SK-N-MC (cell line): Measurements from ENCODE around the gene KIF18A.
"Not testable (repeated sequence)": the region's sequence is repeated elsewhere in the genome, so short reads cannot be mapped to it uniquely, and the experiment has no call there.

Experiments used
- DNase-seq: peaks from one replicate; pipeline ENCODE4 v3.0.0-alpha.2; 2011; ENCODE audit warnings: low read depth, low spot score
- H3K27ac ChIP-seq: fragments of 200-600 bp; sonication (generic); 2 replicates; pipeline ENCODE4 v1.5.1; 2016; ENCODE audit warnings: mixed run types
- H3K36me3 ChIP-seq: fragments of 200-600 bp; sonication (generic); 2 replicates; pipeline ENCODE4 v1.6.1; 2017; ENCODE audit warnings: antibody characterized with exemption, low read length, mixed read lengths; ENCODE audit not compliant: insufficient read depth
- H3K4me3 ChIP-seq: fragments of 200-600 bp; sonication (generic); 2 replicates; pipeline ENCODE4 v1.5.1; 2016
- H3K9ac ChIP-seq: fragments of 200-600 bp; sonication (generic); 2 replicates; pipeline ENCODE4 v1.8.0; 2017; ENCODE audit warnings: mixed run types, mixed read lengths; ENCODE audit not compliant: insufficient read length
- H3K9me3 ChIP-seq: fragments of 200-600 bp; sonication (generic); 2 replicates; pipeline ENCODE4 v1.6.1; 2017; ENCODE audit warnings: low read depth, mild to moderate bottlenecking, antibody characterized with exemption, low read length, moderate library complexity, mixed read lengths
- EZH2 ChIP-seq: fragments of 200-600 bp; sonication (generic); IDR thresholded peaks from one replicate; pipeline ENCODE4 v1.6.1; 2017; ENCODE audit warnings: antibody characterized with exemption
- FOXP2 ChIP-seq: optimal IDR thresholded peaks from 2 replicates; pipeline ENCODE3; 2011; ENCODE audit warnings: mild to moderate bottlenecking, moderate library complexity; ENCODE audit not compliant: insufficient read depth; ENCODE audit errors: extremely low read length, control extremely low read depth
- POLR2AphosphoS5 ChIP-seq: IDR thresholded peaks from 2 replicates; pipeline ENCODE4 v1.6.1; 2012; ENCODE audit warnings: mild to moderate bottlenecking, low read depth, low read length, borderline replicate concordance

KIF18A gene

DNA sequence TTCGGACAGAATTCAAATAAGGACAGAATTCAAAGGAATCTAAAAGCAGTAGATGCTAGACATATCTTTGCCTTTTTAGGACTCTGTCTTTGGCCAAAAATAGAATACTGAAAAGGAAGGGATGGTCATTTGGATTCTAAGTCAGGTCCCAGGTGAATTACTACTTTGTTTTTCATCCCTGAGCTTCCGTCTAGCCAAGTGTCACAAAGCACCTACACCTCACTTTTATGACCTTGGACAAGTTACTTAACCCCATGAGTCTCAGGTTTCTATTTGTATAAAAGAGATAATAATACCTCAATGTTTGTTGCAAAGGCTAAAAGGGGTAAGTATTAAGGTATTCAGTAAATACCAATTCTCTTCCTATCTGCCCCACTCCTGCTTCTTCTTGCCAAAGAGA lies 7.3 kb downstream of the KIF18A start:
- H3K4me3 ChIP-seq: no peak overlapping the region
- H3K9ac ChIP-seq: no peak overlapping the region
- H3K27ac ChIP-seq: no peak overlapping the region
- peaks cover 23% of the 10 kb centered on the region for H3K36me3 ChIP-seq
- TF ChIP-seq EZH2: no peak
- no peak for TF ChIP-seq FOXP2
- DNase-seq: no peak
- H3K9me3 ChIP-seq: no peaks in the 10 kb centered on the region; the same call in 1 of the 2 replicates

DNA sequence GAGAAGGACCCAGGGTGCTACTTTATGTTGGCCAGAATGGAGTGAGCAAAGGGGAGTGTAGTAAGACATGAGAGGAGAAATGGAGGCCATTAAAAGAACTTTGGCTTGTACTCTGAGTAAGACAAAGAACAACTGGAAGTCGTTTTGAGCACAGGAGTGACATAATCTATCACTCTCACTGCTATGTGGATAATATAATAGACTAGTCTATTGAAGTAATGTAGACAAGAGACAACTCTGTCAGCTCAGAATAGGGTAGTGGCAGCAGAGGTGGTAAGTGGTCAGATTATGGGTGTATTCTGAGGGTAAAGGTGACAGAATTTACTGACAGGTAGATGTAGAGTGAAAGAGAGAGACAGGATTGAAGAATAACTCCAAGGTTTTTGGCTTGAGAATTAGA lies 8.2 kb downstream of the KIF18A start:
- no peak for DNase-seq
- Histone ChIP-seq H3K27ac (no peak overlapping the region), H3K4me3 (no peak overlapping the region), H3K9ac (no peak overlapping the region), H3K9me3 (no peaks in the 10 kb centered on the region; the same call in 1 of the 2 replicates), H3K36me3 (peaks cover 33% of the 10 kb centered on the region)
- no peak for TF ChIP-seq FOXP2
- no peak for TF ChIP-seq POLR2AphosphoS5
- TF ChIP-seq EZH2: no peak

DNA sequence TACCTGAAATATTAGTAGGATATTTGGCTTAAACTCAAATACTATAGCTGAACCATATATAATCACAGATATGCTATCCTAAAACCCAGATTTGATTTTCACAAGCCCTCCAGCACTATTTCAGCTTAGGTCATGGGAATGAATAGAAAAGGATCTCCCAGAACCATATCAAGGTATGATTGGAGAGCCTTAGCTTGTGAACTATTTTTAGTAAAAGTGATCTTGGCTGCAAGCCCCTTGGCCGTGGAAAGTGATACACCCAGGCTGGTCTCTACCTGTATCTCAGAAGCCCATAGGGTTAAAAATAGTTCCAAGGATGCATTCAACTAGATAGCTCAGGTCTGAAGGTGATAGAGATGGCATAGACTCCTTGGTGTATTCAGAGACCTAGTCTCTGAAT lies 9.7 kb downstream of the KIF18A start:
- DNase-seq: no peak
- TF ChIP-seq POLR2AphosphoS5 (no peak), EZH2 (no peak), FOXP2 (no peak)
- peaks cover 42% of the 10 kb centered on the region for H3K36me3 ChIP-seq
- no peaks in the 10 kb centered on the region; the same call in 1 of the 2 replicates for H3K9me3 ChIP-seq
- H3K27ac ChIP-seq: no peak overlapping the region
- H3K4me3 ChIP-seq: no peak overlapping the region
- H3K9ac ChIP-seq: no peak overlapping the region

DNA sequence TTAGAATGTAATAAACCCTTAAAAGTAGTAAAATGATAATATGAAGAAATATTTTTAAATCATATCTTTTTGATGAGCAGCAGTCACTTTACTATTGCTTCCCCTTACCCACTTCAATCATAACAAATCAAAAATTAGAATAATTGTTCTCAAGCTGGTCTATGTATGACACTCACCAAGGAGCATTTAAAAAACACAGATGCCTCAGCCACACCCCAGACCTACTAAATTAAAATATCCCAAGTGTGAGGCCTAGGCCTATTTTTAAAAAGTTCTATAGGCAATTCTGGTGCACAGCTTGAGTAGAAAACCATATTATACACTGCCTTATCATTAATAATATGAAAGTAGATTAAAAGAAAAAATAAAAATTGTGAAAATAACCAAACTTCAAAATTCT lies 15.2 kb downstream of the KIF18A start:
- Histone ChIP-seq H3K4me3 (no peak overlapping the region), H3K9ac (no peak overlapping the region), H3K9me3 (no peaks in the 10 kb centered on the region), H3K27ac (no peak overlapping the region), H3K36me3 (peaks cover 59% of the 10 kb centered on the region)
- DNase-seq: no peak
- no peak for TF ChIP-seq EZH2
- TF ChIP-seq POLR2AphosphoS5: no peak
- no peak for TF ChIP-seq FOXP2

DNA sequence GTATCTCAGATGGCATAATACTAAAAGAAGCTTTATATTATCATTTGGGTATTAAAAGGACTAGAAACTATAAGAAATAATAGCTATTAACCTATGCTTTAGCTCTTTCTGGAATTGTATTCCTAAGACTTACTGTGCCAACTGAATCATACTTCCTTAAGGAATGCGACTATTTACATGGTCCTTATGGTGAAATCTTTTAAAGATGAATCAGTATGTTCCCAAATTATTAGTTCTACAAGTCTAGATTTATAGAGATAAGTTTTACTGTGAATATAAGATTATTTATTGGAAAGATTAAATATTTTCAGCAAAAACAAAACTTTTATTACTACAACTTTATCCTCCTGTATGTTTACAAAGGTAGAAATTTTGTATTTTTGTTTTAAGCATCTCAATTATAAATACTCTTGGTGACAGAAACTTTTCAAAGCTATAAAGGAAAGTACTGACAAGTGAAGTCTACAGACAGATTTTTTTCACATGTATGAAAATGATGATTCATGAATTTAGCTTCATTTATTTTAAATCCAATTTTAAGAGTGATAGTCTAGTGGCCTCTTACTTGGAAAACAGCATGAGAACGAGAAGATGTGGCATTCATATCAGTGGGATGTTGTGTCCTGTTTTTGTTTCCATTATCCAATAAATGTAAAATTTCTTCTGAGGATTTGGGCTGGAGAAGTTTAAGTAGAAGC lies 17.8 kb downstream of the KIF18A start:
- no peak overlapping the region for H3K27ac ChIP-seq
- no peak for DNase-seq
- peaks cover 37% of the 10 kb centered on the region for H3K36me3 ChIP-seq
- H3K9ac ChIP-seq: no peak overlapping the region
- H3K4me3 ChIP-seq: no peak overlapping the region
- H3K9me3 ChIP-seq: no peaks in the 10 kb centered on the region
- TF ChIP-seq EZH2: no peak
- no peak for TF ChIP-seq FOXP2
- no peak for TF ChIP-seq POLR2AphosphoS5

DNA sequence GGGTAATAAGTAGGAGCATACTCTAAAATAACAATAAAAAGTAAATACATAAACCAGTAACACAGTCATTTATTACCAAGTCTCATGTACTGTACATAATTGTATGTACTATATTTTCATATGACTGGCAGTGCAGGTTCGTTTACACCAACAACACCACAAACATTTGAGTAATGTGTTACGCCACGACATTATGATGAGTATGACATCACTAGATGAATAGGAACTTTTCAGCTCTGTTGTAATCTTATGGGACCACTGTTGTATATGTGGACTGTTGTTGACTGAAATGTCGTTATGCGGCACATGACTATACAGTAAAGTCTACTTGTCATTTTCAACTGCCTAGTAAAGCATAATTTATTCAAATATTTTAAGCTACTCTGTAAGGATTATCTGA lies 18.6 kb downstream of the KIF18A start:
- Histone ChIP-seq H3K4me3 (no peak overlapping the region), H3K9ac (no peak overlapping the region)
- no peak for DNase-seq

DNA sequence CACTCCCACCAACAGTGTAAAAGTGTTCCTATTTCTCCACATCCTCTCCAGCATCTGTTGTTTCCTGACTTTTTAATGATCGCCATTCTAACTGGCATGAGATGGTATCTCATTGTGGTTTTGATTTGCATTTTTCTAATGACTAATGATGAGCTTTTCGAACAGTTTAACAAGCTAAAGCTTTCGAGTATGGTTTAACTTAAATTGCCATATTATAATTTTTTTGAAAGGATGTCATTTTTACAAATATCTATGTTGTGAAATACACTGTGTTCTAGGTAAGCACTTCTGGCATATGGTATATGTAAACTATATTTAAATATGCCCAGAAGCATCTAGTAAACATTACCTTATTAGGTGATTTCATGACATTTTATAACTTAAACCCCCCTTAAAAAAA lies 20.3 kb downstream of the KIF18A start:
- not testable (repeated sequence) for H3K9ac ChIP-seq, H3K27ac ChIP-seq, H3K4me3 ChIP-seq, DNase-seq, H3K9me3 ChIP-seq
- H3K36me3 ChIP-seq: peaks cover 34% of the 10 kb centered on the region

More for the DNA sequence above, 18.6 kb downstream of the KIF18A start:
- TF ChIP-seq POLR2AphosphoS5 (no peak), EZH2 (no peak), FOXP2 (no peak)
- peaks cover 34% of the 10 kb centered on the region for H3K36me3 ChIP-seq
- H3K9me3 ChIP-seq: no peaks in the 10 kb centered on the region
- no peak overlapping the region for H3K27ac ChIP-seq

DNA sequence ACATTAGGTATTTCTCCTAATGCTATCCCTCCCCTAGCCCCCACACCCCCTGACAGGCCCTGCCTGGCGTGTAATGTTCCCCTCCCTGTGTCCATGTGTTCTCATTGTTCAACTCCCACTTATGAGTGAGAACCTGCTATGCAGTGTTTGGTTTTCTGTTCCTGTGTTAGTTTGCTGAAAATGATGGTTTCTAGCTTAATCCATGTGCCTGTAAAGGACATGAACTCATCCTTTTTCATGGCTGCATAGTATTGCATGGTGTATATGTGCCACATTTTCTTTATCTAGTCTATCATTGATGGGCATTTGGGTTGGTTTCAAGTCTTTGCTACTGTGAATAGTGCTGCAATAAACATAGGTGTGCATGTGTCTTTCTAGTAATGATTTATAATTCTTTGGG lies 20.8 kb downstream of the KIF18A start:
- not testable (repeated sequence) for H3K9ac ChIP-seq, H3K9me3 ChIP-seq, DNase-seq, H3K27ac ChIP-seq, H3K4me3 ChIP-seq
- peaks cover 40% of the 10 kb centered on the region for H3K36me3 ChIP-seq

DNA sequence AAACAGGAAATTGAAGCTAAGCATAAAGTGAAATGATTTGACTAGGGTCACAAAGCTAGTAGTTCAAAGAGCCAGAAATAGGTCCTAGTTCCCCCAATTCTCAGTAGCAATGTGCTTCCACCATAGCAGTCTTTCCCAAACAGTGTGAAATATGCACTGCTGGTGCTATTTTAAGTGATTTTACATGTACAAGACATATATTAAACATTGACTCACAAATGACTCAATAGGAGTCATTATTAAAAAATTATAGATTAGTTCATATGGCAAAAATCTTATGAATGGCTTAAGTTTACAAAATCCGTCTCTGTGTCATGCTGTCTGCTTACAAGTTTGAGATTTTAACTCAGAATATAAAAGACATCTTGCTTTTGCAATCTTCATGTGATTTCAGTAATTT lies 21.4 kb downstream of the KIF18A start:
- H3K9me3 ChIP-seq: no peaks in the 10 kb centered on the region
- no peak for DNase-seq
- TF ChIP-seq EZH2 (no peak), FOXP2 (no peak), POLR2AphosphoS5 (no peak)
- H3K27ac ChIP-seq: no peak overlapping the region
- H3K36me3 ChIP-seq: peaks cover 46% of the 10 kb centered on the region
- no peak overlapping the region for H3K4me3 ChIP-seq
- H3K9ac ChIP-seq: no peak overlapping the region

DNA sequence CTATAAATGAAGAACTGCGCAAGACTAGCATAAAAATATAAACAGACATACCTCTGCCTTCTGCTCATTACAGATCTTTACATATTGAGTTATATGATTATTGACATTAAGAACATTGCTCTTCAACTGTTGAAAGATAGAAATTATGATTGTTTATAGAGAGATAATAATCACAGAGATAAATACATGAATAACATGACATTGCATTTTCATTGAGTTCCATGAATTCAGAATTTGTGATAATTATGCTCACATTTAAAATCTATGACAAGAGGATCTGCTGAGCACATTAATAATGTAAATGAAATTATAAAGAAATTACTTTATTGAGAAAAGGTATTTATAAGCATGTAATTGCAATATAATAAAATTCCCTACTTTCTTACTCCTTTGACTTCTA lies 24.8 kb downstream of the KIF18A start:
- Histone ChIP-seq H3K9ac (no peak overlapping the region), H3K27ac (no peak overlapping the region), H3K9me3 (no peaks in the 10 kb centered on the region), H3K4me3 (no peak overlapping the region), H3K36me3 (peaks cover 42% of the 10 kb centered on the region)
- TF ChIP-seq FOXP2: no peak
- no peak for TF ChIP-seq POLR2AphosphoS5
- TF ChIP-seq EZH2: no peak
- DNase-seq: no peak
